K562 (cell line): ENCODE measurements around the gene HCRT. TPM values are rescaled to one million over a fixed set of nuclear protein-coding genes. Genes with fewer than 3 reads are reported as not detected.
A peak's percentile ranks its signal among the peaks of the same experiment; 100 is the strongest.

ENCODE experiments used
- CHD2 ChIP-seq: IDR thresholded peaks from 2 replicates; pipeline ENCODE4 v1.6.1; 2011; ENCODE audit warnings: low read depth, low read length
- CSDE1 ChIP-seq, 2 experiments: fragments of 450-650 bp; IDR thresholded peaks; 2 replicates each; pipeline ENCODE4 v1.6.1; 2016; ENCODE audit warnings: mild to moderate bottlenecking in 1 of 2
- EHMT2 ChIP-seq: fragments of 450-650 bp; IDR thresholded peaks from 2 replicates; pipeline ENCODE4 v1.6.1; 2018; ENCODE audit warnings: antibody characterized with exemption
- GTF2E2 ChIP-seq: fragments of 200-800 bp; sonication (Bioruptor generic); IDR thresholded peaks from 2 replicates; pipeline ENCODE4 v1.6.1; 2016; ENCODE audit warnings: missing genetic modification characterization, missing compliant biosample characterization
- JUND ChIP-seq, 2 experiments: IDR thresholded peaks; 2 replicates in 1 of 2; 3 replicates in 1 of 2; pipeline ENCODE4 v1.6.1; 2011; ENCODE audit warnings: borderline replicate concordance in 2 of 2, low read depth in 2 of 2, low read length in 2 of 2, improper control_type of control experiment in 1 of 2, missing biosample characterization in 1 of 2, missing genetic modification characterization in 1 of 2, missing genetic modification reagents in 1 of 2
- KAT2B ChIP-seq: IDR thresholded peaks from one replicate; pipeline ENCODE4 v1.6.1; 2012; ENCODE audit warnings: low read depth, mild to moderate bottlenecking, control low read depth, inconsistent platforms, low read length, moderate library complexity
- MAFK ChIP-seq: IDR thresholded peaks from 2 replicates; pipeline ENCODE4 v1.6.1; 2011; ENCODE audit warnings: low read length, improper control_type of control experiment
- MTA3 ChIP-seq: fragments of 450-650 bp; formaldehyde crosslinking; IDR thresholded peaks from 2 replicates; pipeline ENCODE4 v1.6.1; 2017; ENCODE audit warnings: mild to moderate bottlenecking, borderline replicate concordance
- NCOA2 ChIP-seq, 2 experiments: fragments of 450-650 bp; IDR thresholded peaks; 2 replicates each; pipeline ENCODE4 v1.6.1; 2018; ENCODE audit warnings: mild to moderate bottlenecking in 2 of 2, moderate library complexity in 1 of 2; ENCODE audit not compliant: partially characterized antibody in 2 of 2
- NFYB ChIP-seq: IDR thresholded peaks from 2 replicates; pipeline ENCODE4 v1.6.1; 2011; ENCODE audit warnings: mild to moderate bottlenecking, moderate library complexity; ENCODE audit not compliant: insufficient read length; ENCODE audit errors: extremely low read depth
- NR2F6 ChIP-seq: fragments of 450-650 bp; formaldehyde crosslinking; IDR thresholded peaks from 2 replicates; pipeline ENCODE4 v1.4.0; 2020; ENCODE audit warnings: mild to moderate bottlenecking
- PHF8 ChIP-seq: fragments of 200-600 bp; sonication (generic); IDR thresholded peaks from 2 replicates; pipeline ENCODE4 v1.6.1; 2012; ENCODE audit warnings: mixed run types, mild to moderate bottlenecking, inconsistent platforms, low read length, moderate library complexity, borderline replicate concordance
- POLR2AphosphoS5 ChIP-seq: IDR thresholded peaks from 2 replicates; pipeline ENCODE4 v1.6.1; 2011; ENCODE audit warnings: mild to moderate bottlenecking, low read depth, low read length, moderate library complexity; ENCODE audit not compliant: control insufficient read depth, insufficient read depth
- SAP30 ChIP-seq: fragments of 200-600 bp; sonication (generic); IDR thresholded peaks from 2 replicates; pipeline ENCODE4 v1.6.1; 2012; ENCODE audit warnings: borderline replicate concordance, low read depth, mild to moderate bottlenecking, moderate library complexity, low read length, control low read depth, inconsistent platforms; ENCODE audit not compliant: insufficient read depth, poor library complexity, severe bottlenecking
- SMARCB1 ChIP-seq: IDR thresholded peaks from 2 replicates; pipeline ENCODE4 v1.6.1; 2011; ENCODE audit warnings: improper control_type of control experiment, low read depth; ENCODE audit not compliant: insufficient read length
- XRCC3 ChIP-seq: fragments of 450-650 bp; IDR thresholded peaks from 2 replicates; pipeline ENCODE4 v1.6.1; 2017; ENCODE audit warnings: mild to moderate bottlenecking, moderate library complexity
- ZNF354B ChIP-seq: fragments of 250-450 bp; sonication (Bioruptor Pico); IDR thresholded peaks from 2 replicates; pipeline ENCODE4 v1.4.0; 2020
- ZNF583 ChIP-seq: fragments of 250-450 bp; sonication (Bioruptor Pico); IDR thresholded peaks from 2 replicates; pipeline ENCODE4 v1.4.0; 2020
- polyA plus RNA-seq, 8 experiments: library from polyadenylated mRNA; depleted of rRNA in 4 of 8; stranded (reverse) in 5 of 8; unstranded in 3 of 8; fragments of >200 nt; fragmentation: Nextera tagmentation in 2 of 8; fragmentation: Illumina TruSeq in 1 of 8; extraction: Ambion mirVana in 2 of 8; extraction: Trizol in 1 of 8; gene quantifications; 2 replicates each; pipeline versions ENCODE4 v1.2.1 to v1.2.3, GENCODE V29; 2011 to 2014; ENCODE audit warnings: inconsistent platforms in 1 of 8, missing spikeins in 1 of 8
- total RNA-seq, 7 experiments: library from RNA; depleted of rRNA in 6 of 7; stranded (reverse); fragments of >200 nt in 6 of 7; fragmentation: Illumina TruSeq in 2 of 7; extraction: Trizol in 2 of 7; gene quantifications; 2 replicates each; pipeline versions ENCODE4 v1.2.1 to v1.2.3, GENCODE V29; 2011 to 2021; ENCODE audit warnings: low replicate concordance in 1 of 7
- TF ChIP-seq, protein P1 (sequence below): IDR thresholded peaks from 3 replicates; pipeline ENCODE4 v1.6.1; 2011; ENCODE audit warnings: borderline replicate concordance, mild to moderate bottlenecking; ENCODE audit not compliant: insufficient read length, insufficient read depth
- TF ChIP-seq, protein P2 (sequence below): fragments of 450-650 bp; IDR thresholded peaks from 2 replicates; pipeline ENCODE4 v1.6.1; 2018; ENCODE audit warnings: mild to moderate bottlenecking, low read depth; ENCODE audit not compliant: partially characterized antibody
- TF ChIP-seq, protein P3 (sequence below): sonication (generic); formaldehyde crosslinking; IDR thresholded peaks from 2 replicates; pipeline ENCODE4 v1.9.0; 2022; ENCODE audit warnings: mild to moderate bottlenecking, missing genetic modification reagents

HCRT gene
- total and polyA plus RNA-seq, 9 of the 15 experiments (the other 6 are each of a cell fraction or from before 2014, with no cell fraction given), result not detected

DNA sequence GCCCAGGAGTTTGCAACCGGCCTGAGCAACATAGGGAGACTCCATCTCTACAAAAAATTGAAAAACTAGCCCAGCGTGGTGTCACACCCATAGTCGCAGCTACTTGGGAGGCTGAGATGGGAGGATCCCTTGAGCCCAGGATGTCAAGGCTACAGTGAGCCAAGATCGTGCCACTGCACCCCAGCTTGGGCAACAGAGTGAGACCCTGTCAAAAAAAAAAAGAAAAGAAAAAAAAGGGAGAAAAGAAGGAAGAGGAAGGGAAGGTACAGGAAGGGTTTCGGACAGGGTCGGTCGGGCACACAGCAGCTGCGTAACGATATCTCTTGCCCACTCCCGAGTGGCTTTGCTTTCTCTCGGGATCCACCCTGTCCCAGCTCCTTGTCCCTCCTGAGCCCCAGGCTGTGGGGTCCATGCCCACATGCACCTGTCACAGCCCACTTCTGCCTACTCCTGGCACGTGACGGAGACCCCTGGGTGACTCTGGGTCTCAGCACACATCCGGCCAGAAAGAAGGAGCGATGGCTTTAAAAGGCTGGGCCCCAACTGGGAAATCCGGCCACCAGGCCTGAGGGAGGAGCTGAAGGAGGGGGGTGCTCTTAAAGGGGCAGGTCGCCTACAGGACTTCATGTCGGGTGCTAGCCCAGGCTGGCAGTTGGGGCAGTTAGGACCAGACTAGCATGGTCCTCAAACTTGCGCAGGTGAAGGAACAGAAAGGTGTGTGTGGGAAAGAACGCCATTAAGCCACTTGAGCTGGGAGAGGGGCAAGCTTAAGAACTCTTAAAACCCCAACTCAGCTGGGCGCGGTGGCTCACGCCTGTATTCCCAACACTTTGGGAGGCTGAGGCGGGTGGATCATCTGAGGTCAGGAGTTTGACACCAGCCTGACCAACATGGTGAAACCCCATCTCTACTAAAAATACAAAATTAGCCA is 9.0 kb upstream of the HCRT start, which contains the start of gene GHDC (continued):
- TF ChIP-seq, protein P1, sequence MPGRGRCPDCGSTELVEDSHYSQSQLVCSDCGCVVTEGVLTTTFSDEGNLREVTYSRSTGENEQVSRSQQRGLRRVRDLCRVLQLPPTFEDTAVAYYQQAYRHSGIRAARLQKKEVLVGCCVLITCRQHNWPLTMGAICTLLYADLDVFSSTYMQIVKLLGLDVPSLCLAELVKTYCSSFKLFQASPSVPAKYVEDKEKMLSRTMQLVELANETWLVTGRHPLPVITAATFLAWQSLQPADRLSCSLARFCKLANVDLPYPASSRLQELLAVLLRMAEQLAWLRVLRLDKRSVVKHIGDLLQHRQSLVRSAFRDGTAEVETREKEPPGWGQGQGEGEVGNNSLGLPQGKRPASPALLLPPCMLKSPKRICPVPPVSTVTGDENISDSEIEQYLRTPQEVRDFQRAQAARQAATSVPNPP, result no peak
- TF ChIP-seq KAT2B, result no peak
- TF ChIP-seq CHD2, result 0 out of 2 replicates have a peak, but pooled peaks have one; percentile 20
- TF ChIP-seq POLR2AphosphoS5, result peak; percentile 37; the same call in 1 of the 2 replicates
- TF ChIP-seq, protein P2, sequence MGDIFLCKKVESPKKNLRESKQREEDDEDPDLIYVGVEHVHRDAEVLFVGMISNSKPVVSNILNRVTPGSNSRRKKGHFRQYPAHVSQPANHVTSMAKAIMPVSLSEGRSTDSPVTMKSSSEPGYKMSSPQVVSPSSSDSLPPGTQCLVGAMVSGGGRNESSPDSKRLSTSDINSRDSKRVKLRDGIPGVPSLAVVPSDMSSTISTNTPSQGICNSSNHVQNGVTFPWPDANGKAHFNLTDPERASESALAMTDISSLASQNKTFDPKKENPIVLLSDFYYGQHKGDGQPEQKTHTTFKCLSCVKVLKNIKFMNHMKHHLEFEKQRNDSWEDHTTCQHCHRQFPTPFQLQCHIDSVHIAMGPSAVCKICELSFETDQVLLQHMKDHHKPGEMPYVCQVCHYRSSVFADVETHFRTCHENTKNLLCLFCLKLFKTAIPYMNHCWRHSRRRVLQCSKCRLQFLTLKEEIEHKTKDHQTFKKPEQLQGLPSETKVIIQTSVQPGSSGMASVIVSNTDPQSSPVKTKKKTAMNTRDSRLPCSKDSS, result no peak
- no peak for TF ChIP-seq SMARCB1
- no peak for TF ChIP-seq NFYB
- TF ChIP-seq PHF8, result peak; percentile 63; the same call in 1 of the 2 replicates
- TF ChIP-seq SAP30, result peak; percentile 52
- TF ChIP-seq, protein P3, sequence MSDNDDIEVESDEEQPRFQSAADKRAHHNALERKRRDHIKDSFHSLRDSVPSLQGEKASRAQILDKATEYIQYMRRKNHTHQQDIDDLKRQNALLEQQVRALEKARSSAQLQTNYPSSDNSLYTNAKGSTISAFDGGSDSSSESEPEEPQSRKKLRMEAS (CRISPR knock-in tag), result no peak
- no peak for TF ChIP-seq NCOA2 (IDR thresholded peaks at IDR 0.05; ENCODE audit: partially characterized antibody in 2 of 2)
- TF ChIP-seq ZNF354B (CRISPR knock-in tag), result no peak
- no peak for TF ChIP-seq MAFK
- TF ChIP-seq XRCC3, result no peak
- TF ChIP-seq ZNF583 (CRISPR knock-in tag), result 0 out of 2 replicates have a peak, but pooled peaks have one; percentile 28
- TF ChIP-seq NR2F6 (CRISPR knock-in tag), result no peak
- 0 out of 2 replicates have a peak, but pooled peaks have one; percentile 77 for TF ChIP-seq MTA3
- TF ChIP-seq JUND (IDR thresholded peaks at IDR 0.05; ENCODE audit: borderline replicate concordance, low read depth, low read length), result peak; percentile 64
- TF ChIP-seq JUND (tag; IDR thresholded peaks at IDR 0.05; ENCODE audit: borderline replicate concordance, low read depth, low read length), result no peak
- 0 out of 2 replicates have a peak, but pooled peaks have one; percentile 24 for TF ChIP-seq EHMT2
- no peak for TF ChIP-seq GTF2E2 (tag)
- TF ChIP-seq CSDE1 (IDR thresholded peaks at IDR 0.05), result no peak
